Globus pallidus (tissue), 1 donor: ENCODE measurements around the gene SEMA4D.
"Not testable (repeated sequence)": the region's sequence is repeated elsewhere in the genome, so short reads cannot be mapped to it uniquely, and the experiment has no call there.

Experiments
- DNase-seq: peaks from one replicate; pipeline ENCODE4 v3.0.0-alpha.2; 2015; ENCODE audit warnings: low spot score

Gene SEMA4D

DNA sequence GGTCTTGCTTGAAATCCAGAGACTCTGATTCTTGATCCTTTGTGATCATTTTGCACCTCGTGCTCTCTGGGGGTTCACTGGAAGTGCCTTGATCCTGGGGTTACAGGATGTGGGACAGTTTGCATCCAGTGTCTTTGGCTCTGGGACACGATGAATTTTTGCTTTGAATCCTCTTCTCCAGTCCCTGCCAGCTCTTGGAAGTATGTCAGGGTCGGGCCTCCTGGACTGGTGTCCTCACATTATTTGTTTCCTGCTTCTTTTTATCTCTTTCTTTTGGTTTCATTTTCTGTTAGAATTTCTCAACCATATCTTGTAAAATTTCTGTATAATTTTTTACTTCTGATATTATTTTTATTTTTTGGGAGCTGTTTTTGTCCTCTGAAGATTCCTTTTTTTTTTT, 145.5 kb downstream of the SEMA4D start:
- no peak for DNase-seq

DNA sequence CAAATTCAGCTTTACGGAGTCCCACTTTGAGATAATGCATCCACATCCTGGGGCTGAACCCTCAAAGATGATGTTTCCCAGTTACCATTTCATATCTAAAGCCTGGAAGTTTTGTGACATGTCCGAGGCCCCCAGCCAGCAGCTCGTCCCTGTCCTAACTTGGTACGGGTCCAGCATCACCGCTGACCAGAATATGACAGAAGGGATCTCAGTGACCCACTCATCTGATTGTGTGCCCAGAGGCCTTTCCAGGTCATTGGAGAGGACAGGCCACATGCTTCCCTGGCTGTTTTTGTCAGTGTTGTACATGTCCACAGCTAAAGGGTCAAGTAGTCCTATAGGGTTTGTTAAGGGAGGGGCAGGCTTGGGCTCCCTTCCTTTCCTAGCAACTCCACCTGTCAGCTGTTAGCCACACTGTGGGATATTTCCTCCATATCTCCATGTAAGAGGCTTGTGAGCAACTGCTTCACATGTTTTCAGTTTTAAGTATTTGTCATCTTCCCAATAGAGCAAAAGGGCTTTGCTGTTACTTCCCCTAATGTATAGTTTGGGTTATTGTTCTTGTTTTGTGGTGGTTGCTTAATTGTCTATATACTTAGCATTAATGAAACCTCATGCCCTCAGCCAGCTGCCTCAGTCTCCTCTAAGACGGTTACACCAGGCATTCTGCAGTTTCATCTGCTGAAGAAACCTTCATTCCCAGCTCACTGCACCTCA, 146.2 kb downstream of the SEMA4D start:
- no peak for DNase-seq

DNA sequence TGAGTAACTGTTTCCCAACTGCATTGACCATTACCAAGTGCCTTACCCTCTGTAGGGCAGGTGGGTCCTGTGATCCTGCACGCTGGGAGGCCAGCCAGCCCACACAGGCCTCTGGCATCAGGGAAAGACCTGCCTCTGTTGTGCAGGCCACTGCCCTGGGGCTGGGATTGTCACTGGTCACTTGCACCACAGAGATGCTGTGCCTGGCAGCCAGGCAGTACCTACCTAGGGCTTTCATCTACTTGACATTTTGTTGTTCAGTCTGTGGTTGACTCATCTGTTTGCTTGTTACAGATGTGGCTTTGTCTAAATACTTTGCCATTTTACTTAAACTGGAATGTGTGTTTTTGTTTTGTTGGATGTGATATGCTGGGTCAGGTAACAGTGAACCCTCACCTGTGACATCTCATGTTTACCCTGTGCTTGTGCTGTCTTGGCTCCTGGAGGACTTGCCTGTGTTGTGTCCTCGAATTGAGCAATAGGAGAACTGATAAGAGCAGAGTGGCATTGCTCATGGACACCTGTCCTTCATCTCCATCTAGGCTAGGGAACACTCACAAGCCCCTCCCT, 146.8 kb downstream of the SEMA4D start:
- DNase-seq: no peak

DNA sequence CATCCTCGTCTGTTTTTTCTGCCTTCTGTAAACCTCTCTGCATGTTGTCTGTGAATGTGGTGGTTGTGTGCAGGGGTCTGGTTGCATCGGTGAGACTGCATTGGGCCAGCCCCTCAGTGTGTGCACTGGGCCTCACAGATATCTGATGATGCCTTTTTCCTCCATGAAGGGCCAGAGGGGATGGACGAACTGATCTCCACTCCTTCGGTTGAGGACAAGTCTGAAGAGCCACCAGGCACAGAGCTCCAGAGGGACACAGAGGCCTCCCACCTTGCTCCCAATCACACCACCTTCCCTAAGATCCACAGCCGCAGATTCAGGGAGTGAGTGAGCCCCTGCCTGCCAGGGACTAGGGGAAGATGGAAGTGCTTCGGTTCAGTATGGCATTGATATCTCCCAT, 148.3 kb downstream of the SEMA4D start:
- no peak for DNase-seq

DNA sequence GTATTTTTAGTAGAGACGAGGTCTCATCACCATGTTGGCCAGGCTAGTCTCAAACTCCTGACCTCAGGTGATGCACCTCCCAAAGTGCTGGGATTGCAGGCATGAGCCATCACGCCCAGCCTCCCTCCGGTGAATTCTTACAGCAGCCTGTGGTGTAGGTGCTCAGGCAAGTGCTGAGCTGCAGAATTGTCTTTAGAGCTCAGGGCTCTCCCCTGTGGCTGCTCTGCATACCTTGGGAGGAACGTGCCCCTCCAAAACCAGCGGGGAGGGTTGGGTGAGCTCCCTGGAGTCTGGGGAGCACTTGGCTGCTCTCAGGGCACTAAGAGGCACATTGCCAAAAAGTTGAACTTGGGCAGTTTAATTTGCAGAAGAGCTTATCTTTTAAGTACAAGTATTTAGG, 150.3 kb downstream of the SEMA4D start:
- DNase-seq: no peak

DNA sequence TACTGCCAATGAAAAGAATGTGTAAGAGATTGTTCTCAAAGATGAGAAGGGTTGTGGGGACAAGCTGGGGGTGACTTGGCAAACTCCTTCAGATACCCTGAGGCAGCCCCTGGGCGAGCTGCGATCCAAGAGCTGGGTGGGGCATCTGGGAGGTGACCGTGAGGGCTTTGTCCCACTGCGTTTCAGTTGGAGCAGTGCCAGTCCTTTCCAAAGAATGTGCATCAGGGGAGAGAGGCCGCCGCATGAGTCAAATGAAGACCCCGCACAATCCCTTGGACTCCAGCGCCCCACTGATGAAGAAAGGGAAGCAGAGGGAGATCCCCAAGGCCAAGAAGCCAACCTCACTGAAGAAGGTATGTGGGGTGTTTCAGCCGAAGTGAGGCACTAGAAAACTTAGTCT, 151.2 kb downstream of the SEMA4D start:
- no peak for DNase-seq

DNA sequence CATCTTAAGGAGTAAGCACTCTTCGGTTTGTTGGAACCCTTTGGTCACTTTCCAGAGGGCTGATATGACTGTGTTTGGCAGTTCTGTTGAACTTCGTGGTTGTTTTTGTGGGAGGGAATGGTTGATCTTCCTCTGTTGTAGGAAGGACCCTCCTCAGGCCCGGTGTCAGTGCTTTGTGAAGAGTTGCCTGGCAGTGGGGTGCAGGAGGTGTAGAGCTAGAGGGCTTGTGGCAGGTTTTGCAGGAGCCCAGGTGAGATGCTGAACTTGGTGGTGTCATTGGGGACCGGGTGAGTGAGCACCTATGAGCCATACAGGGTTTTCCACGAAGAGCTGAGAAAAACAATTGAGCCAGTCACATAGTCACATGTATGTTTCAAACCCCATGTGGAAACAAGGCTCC, 152.4 kb downstream of the SEMA4D start:
- DNase-seq: no peak

DNA sequence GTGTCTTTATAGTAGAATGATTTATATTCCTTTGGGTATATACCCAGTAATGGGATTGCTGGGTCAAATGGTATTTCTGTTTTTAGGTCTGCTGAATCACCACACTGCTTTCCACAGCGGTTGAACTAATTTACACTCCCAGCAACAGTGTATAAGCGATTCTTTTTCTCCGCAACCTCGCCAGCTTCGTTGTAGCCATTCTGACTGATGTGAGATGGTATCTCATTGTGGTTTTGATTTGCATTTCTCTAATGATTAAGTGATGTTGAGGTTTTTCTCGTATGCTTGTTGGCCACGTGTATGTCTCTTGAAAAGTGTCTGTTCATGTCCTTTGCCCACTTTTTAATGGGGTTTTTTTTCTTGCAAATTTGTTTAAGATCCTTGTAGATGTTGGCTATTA, 154.1 kb downstream of the SEMA4D start:
- not testable (repeated sequence) for DNase-seq

DNA sequence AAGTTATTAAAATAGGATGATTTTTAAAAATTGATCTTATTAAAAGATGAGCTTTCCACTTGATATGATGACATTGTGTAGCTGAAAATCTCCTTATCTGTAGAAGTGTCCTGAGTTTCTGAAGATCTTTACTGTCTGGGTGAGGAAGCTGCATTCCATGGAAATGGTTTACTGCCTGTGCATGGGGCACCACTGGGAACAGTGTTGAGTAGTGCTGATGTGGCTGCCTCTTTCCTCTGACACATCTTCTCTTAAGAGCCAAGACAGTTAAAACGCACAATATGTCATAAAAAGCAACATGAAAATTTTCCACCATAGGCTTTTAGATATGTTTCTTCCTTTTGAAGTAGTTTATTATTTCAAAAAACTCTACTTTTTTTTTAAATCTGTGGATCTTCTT, 155.0 kb downstream of the SEMA4D start:
- no peak for DNase-seq

DNA sequence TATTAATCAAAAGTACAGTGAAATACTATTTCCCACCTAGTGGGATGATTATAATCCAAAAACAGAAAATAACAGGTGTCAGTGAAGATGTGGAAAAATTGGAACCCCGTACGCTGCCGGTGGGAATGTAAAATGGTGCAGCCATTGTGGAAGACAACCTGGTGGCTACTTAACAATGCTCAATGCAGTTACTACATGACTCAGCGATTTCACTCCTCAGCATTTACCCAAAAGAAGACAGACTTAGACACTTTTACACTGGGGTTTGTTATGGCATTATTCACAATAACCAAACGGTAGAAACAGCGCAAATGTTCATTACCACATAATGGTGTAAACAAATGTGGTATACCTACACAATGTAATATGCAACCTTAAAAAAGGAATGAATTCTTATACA, 155.7 kb downstream of the SEMA4D start:
- no peak for DNase-seq

DNA sequence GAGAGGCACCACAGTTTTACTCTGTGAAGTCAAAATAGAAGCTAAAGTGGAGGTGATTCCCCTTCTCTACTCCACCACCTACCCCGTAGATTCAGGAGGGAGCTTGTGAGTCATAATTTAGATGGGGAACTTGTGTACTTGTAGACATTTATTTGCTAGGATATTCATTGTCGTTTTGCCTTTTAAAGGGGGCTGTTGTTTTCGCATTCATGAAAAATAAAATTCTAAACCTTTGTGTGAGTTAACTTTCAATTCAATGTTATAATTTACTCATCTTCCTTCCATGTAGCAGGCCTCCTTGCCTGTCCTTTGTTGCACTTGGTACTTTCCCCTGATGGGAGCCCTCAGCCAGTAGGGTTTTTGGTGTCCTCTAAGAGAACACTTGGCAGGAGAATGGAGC, 157.6 kb downstream of the SEMA4D start:
- DNase-seq: no peak

DNA sequence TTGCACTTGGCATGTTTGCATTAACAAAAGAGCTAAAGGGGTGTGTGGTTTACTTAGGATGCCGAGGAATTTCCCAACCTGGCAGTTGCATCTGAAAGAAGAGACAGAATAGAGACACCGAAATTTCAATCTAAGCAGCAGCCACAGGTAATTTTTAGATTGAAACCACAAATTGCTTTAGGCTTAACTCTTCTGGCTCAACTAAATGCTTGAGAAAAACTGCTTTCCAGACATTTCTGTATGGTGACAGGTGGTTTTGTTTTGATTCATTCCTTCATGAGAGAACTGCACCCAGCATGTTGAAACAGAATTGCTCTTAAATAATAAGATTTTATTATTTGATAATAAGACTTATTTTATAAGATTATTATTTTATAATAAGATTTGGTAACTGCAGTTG, 158.1 kb downstream of the SEMA4D start:
- no peak for DNase-seq

DNA sequence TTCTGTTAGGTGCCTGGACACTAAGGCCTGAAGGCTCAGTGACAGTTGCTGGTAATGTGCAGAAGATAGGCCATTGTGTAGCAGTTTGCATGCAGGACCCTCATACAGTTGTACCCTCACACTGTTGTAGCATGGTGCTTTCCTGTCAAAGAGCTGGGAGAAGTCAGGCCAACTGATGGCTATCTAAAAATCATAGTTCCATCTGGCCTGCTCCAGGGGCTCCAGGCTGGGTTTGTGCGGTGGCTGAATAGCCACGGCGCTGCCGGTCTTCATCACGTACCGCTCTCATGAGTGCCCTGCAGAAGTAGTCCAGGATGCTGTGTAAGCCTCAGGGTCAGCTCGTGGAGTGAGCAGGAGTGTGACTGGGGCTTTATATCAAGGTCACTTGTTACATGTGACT, 167.4 kb downstream of the SEMA4D start:
- no peak for DNase-seq

DNA sequence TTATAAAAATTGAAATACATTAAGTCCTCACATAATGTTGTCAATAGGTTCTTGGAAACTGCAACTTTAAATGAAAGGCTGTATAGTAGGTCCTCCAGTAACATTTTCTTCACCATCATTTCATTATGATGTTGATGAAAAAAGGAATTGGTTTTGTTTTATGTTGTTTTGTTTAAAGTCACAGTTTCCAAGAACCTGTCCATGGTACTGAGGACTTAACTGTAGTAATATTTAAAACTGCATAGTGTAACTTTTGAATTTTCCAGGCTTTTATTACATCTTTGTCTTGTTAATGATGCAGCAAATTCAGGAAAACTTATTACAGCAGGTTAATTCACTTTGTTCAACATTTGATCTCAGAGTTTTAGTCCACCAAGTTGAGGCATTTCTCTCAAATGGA, 168.0 kb downstream of the SEMA4D start:
- no peak for DNase-seq

DNA sequence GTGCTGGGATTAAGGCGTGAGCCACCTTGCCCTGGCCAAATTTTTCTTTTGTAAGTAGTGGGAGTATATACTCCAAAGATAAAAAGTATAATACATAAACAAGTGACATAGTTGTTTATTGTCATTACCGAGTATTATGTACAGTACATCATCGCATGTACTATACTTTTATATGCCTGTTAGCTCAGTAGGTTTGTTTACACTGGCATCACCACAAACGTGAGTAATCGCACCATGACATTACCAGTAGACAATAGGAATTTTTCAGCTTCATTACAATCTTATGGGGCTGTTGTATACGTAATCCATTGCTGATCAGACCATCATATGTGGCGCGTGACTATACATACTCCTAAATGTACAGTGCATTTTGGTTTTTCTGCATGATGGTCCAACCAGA, 169.8 kb downstream of the SEMA4D start:
- no peak for DNase-seq

DNA sequence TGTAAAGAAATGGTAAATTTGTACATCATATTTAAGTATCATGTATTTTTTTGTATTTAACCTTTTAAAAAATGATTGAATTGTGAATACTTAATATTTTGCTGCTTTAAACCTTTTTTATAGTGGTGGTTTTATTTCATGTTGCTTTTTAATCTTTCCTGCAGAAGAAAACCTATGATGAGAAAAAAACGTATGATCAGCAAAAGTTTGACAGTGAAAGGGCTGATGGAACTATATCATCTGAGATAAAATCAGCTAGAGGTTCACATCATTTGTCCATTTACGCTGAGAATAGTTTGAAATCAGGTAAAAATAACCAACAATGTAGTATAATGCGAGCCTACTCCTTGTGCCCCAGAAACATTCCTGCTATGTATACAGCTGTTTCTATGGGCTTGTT, 172.2 kb downstream of the SEMA4D start:
- no peak for DNase-seq

DNA sequence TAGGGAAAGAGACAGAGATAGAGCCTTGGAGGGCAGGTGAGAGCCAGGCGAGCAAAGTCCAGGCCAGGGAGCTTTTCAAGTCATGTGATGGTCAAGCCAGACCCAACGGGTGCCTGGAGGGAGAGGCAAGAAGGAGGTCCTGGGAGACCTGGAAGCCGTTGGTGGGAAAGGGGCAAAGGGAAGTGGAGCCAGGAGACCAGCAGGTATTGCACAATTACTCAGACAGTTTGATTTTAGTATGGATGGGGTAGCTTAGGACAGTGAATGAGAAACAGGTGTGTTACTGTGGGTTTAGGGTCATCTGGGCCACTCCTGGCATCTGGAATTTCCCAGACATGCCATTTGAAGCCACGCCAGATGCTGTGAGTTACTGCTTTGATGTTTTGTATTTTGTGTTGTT, 174.5 kb downstream of the SEMA4D start:
- no peak for DNase-seq

DNA sequence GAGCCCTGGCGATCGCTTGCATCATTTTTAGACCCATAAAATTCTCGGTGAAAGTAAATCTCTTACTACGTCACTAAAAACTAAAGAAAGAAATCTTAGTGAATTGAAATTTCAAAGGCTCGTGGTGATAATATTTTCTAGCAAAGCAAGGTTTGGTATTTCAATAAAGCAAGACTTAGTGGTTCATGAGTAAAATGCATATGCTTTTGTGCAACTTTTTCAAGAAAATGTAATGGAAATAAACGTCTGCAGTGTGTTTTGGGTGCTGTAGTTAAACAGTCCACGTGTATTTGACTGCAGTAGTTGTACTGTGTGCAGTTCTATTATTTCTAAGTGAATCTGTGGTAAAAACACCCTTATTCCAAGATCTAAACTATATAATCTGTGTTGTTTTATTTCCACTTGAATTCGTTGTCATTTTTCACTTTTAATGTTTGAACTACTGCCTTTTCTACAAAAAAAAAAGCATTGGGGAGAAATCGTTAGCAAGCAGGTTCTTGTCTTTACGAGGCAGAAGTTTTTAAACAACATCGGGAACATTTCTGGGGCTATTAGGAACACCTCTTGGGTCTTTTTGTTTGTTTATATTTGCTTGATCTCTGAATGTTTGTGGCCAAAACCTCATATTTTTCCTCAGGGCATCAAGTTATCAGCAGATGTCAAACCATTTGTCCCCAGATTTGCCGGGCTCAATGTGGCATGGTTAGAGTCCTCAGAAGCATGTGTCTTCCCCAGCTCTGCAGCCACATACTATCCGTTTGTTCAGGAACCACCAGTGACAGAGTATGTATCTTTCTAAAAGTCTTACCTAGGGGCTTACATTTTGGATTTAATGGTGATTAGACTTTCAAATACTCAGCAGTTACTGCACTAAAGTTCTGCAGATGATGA, 178.7 kb downstream of the SEMA4D start:
- no peak for DNase-seq

DNA sequence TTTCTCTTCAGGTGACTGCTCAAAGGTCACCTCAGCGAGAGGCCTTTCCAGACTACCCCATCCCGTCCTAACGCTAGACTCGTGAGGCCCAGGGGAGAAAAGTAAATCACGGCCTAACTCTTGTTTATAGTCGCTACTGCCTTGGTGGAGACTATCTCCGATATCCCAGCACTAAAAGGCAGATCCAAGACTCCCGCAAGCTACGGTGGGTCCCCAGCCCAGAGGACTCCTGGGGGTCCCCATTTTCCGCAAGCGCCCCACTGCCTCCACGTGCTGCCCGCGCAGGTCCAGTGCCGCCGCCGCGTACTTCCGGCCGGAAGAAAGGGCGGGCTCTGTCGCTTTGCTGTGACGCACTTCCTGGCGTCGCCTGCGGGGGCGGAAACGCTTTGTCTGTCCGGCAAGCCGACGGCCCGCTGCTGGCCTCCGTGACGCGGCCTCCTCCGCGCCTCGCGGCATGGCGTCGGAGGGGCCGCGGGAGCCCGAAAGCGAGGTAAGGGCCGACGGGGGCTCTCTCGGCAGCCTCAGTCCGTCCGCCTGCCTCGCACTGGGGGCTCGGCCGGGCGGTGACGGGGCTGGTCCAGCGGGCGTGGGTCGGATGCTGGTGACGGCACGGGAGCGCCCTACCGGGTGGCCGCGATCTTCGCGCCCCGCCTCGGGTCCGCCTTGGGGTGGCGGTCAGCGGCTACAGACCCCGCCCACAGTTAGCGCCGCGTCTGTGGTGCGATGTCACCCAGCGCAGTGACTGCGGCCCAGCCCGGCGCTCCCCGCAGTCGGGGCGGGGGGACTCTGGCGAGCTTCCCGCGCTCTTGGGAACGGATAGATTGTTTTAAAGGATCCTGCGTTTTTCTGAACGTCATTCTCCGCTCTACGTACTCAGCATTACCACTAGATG, 179.5 kb downstream of the SEMA4D start, which contains the start of gene SECISBP2:
Gene SECISBP2 (plus strand): TSS at position 378 of the 892 bp plus-strand sequence. CDS start 77 bp downstream, at position 455.
- DNase-seq: peak; percentile 93

DNA sequence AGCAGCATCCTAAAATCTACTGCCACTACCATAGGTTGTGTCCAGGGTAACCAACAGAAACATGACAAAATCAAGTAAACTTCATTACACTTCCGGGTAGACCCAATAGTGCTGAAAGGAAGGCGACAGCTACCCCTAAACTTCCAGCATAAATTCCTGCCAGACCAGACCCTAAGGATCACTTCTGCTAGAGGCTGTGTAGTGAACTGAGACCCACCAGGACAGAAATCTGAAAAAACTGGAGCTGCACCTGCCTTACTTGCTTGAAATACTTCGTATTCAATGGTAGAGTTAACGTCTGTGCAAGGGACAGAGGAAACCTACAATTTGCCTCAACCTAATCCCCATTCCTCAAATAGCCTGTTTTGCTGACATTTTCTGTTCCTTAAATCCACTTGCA, 180.6 kb downstream of the SEMA4D start:
- no peak for DNase-seq

DNA sequence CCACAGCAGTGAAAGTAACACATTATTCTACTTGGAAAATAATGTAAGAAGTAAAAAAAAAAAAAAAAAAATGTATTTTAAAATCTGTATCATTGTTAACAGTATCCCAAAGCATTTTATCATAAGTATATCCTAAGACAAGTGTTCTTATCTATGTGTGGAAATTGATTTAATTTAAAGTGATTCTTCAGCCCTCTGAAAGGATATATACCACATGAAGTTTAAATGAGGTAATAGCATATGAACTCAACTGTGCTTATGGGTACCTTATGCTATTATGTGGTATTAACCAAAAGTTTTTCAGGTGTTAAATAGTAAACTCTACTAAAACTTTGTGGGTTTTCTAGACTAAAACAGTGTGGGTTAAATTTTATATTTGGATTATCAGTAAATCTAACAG, 182.4 kb downstream of the SEMA4D start:
- DNase-seq: no peak

DNA sequence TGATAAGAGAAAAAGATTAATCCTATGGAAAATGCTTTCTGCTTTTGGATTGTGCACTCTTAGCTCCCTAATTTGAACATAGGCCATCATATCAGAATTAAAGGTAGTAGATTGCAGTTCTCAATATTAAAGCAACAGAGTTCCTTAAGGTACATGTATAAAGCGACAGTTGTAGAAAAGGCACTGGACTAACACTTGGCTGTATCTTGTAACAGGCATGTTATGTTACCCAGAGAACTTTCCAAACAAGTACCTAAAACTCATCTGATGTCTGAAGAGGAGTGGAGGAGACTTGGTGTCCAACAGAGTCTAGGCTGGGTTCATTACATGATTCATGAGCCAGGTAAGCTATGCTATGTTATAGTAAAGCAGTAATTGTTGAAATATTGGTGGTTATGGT, 183.0 kb downstream of the SEMA4D start:
- DNase-seq: no peak
